ENCODE measurements around the gene FITM1. TPM values are rescaled to one million over a fixed set of nuclear protein-coding genes. Genes with fewer than 3 reads are reported as not detected.
"Not testable (repeated sequence)": the region's sequence is repeated elsewhere in the genome, so short reads cannot be mapped to it uniquely, and the experiment has no call there.

The FITM1 gene
- polyA plus RNA-seq, 1 donor from 2014 or later: 0.88 TPM

- H3K27me3 ChIP-seq (ENCODE audit: insufficient read depth, low read depth, low read length); H2AFZ ChIP-seq (ENCODE audit: low read depth, low read length); H3K79me2 ChIP-seq (replicated peaks; ENCODE audit: insufficient read depth, low read length); H4K20me1 ChIP-seq (ENCODE audit: insufficient read depth); H3K4me3 ChIP-seq (ENCODE audit: low read length); H3K9me3 ChIP-seq (ENCODE audit: low read length); H3K36me3 ChIP-seq (ENCODE audit: insufficient read depth, low read length); H3K27ac ChIP-seq (ENCODE audit: low read length); H3K9ac ChIP-seq (ENCODE audit: low read length); H3F3A ChIP-seq (ENCODE audit: insufficient read depth, low read length, poor library complexity, severe bottlenecking); H3K9me2 ChIP-seq (ENCODE audit: insufficient read depth, low read length); H3K4me2 ChIP-seq (ENCODE audit: low read length): not testable (repeated sequence)
Measured at GRCh38 chr14:24105609-24106239, 24.7 kb upstream of the FITM1 start.

GRCh38 chr14:24106672-24107271 lies 23.7 kb upstream of the FITM1 start:
- Histone ChIP-seq H3K4me2 (ENCODE audit: low read length) (no peak overlapping the region), H2AFZ (ENCODE audit: low read depth, low read length) (no peak overlapping the region), H3F3A (ENCODE audit: insufficient read depth, low read length, poor library complexity, severe bottlenecking) (no peaks in the 10 kb centered on the region), H4K20me1 (ENCODE audit: insufficient read depth) (no peaks in the 10 kb centered on the region), H3K27ac (ENCODE audit: low read length) (no peak overlapping the region), H3K9me2 (ENCODE audit: insufficient read depth, low read length) (no peaks in the 10 kb centered on the region), H3K4me3 (ENCODE audit: low read length) (no peak overlapping the region), H3K9me3 (ENCODE audit: low read length) (no peaks in the 10 kb centered on the region), H3K9ac (ENCODE audit: low read length) (no peak overlapping the region), H3K79me2 (replicated peaks; ENCODE audit: insufficient read depth, low read length) (no peaks in the 10 kb centered on the region), H3K36me3 (ENCODE audit: insufficient read depth, low read length) (no peaks in the 10 kb centered on the region), H3K27me3 (ENCODE audit: insufficient read depth, low read depth, low read length) (no peaks in the 10 kb centered on the region)
- no peak for TF ChIP-seq EP300 (conservative IDR thresholded peaks at IDR 0.05; ENCODE audit: poor library complexity, severe bottlenecking)
- no peak for TF ChIP-seq REST (IDR thresholded peaks at IDR 0.05; ENCODE audit: borderline replicate concordance)
- TF ChIP-seq SMC3 (conservative IDR thresholded peaks at IDR 0.05; ENCODE audit: poor library complexity): no peak
- no peak for TF ChIP-seq RAD21 (conservative IDR thresholded peaks at IDR 0.05)

GRCh38 chr14:24108336-24108874 lies 22.1 kb upstream of the FITM1 start:
- Histone ChIP-seq H3K27me3 (ENCODE audit: insufficient read depth, low read depth, low read length) (no peaks in the 10 kb centered on the region), H3K9ac (ENCODE audit: low read length) (no peak overlapping the region), H3F3A (ENCODE audit: insufficient read depth, low read length, poor library complexity, severe bottlenecking) (no peaks in the 10 kb centered on the region), H3K9me2 (ENCODE audit: insufficient read depth, low read length) (no peaks in the 10 kb centered on the region), H4K20me1 (ENCODE audit: insufficient read depth) (no peaks in the 10 kb centered on the region), H3K27ac (ENCODE audit: low read length) (no peak overlapping the region), H3K4me2 (ENCODE audit: low read length) (no peak overlapping the region), H3K9me3 (ENCODE audit: low read length) (no peaks in the 10 kb centered on the region), H3K36me3 (ENCODE audit: insufficient read depth, low read length) (no peaks in the 10 kb centered on the region), H2AFZ (ENCODE audit: low read depth, low read length) (no peak overlapping the region), H3K79me2 (replicated peaks; ENCODE audit: insufficient read depth, low read length) (no peaks in the 10 kb centered on the region), H3K4me3 (ENCODE audit: low read length) (no peak overlapping the region)
- TF ChIP-seq TAF1 (IDR thresholded peaks at IDR 0.05; ENCODE audit: low read depth) (no peak), EP300 (conservative IDR thresholded peaks at IDR 0.05; ENCODE audit: poor library complexity, severe bottlenecking) (no peak), REST (IDR thresholded peaks at IDR 0.05; ENCODE audit: borderline replicate concordance) (no peak), POLR2AphosphoS5 (IDR thresholded peaks at IDR 0.05) (no peak), MXI1 (conservative IDR thresholded peaks at IDR 0.05; ENCODE audit: poor library complexity, severe bottlenecking) (no peak), CTCF (IDR thresholded peaks at IDR 0.05; ENCODE audit: poor library complexity, severe bottlenecking) (no peak), SMC3 (conservative IDR thresholded peaks at IDR 0.05; ENCODE audit: poor library complexity) (no peak), RAD21 (conservative IDR thresholded peaks at IDR 0.05) (no peak), EZH2 (IDR thresholded peaks at IDR 0.05; ENCODE audit: borderline replicate concordance, insufficient read depth, low read length, poor library complexity, severe bottlenecking) (no peak)

All from neural cell (in vitro differentiated cells).